Fibroblast of skin of abdomen (primary cell): Measurements from ENCODE around the gene AMN1. TPM values are rescaled to one million over a fixed set of nuclear protein-coding genes. Genes with fewer than 3 reads are reported as not detected.
"Not testable (repeated sequence)": the region's sequence is repeated elsewhere in the genome, so short reads cannot be mapped to it uniquely, and the experiment has no call there.

Experiments used
- DNase-seq: peaks from one replicate; pipeline ENCODE4 v3.0.0-alpha.2; 2013
- polyA plus RNA-seq, 2 experiments: library from polyadenylated mRNA; unstranded; fragments of 120-200 nt; gene quantifications; one replicate each; pipeline ENCODE4 v1.2.1, GENCODE V29; 2013; ENCODE audit not compliant: insufficient read length in 2 of 2

AMN1 gene
- 5.7 TPM for polyA plus RNA-seq (2013, experiment 1 of 2; ENCODE audit: insufficient read length)
- polyA plus RNA-seq (2013, experiment 2 of 2; ENCODE audit: insufficient read length) = 5.4 TPM

DNA sequence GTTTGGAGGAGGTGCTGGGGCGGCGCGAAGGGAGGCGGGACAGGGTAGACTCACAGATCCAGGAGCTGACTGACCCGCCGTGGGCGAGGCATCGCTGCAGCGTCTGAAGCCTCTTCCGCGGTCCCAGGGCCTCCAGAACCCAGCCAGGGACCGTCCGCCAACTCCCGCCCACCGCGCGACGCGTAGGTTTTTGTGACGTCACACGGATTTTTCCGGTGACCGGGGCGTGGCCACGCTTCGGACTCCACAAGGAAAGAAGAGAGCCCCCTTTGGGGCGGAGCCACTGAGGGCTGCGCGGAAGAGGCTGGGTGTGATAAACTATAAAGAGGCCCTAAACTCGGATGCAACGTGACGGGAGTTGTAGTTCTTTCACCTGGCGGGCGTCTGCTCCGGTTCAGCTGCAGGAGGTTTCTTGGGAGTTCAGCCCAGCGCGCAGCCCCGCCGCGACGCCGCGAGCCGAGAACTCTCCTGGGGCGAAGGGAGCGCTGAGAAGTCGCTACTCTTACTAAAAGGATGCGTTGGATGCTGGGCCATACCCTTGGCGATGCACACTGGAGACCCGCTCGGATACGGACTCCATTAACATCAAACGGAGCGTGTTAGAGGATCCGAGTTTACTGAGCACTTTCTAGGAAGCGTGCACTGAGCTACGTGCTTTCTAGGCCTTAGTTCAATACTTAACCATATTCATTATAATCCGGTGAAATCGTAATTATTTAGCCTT is at the start of gene AMN1:
Gene AMN1 (minus strand): TSS at position 105 of the 724 bp plus-strand sequence. CDS start 13 bp downstream, at position 92.
- DNase-seq = peak; percentile 99

DNA sequence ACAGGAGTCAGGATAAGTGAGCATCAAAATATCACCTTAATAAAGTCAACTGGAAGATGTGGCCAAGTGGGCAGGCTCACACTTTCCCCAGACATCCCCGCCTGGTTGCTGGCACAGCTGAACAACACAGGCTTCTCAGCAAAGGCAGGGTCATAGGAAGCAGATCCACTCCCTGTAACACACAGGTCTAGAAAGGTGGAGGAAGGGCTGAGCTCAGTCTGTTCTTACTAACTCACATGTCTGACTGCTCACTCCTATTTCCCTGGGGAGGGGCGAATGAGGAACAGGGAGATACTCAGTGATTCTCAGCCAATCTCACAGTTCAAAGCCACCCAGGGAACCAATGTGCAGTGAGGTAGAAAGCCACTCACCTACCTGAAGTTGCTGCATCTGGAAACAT is 45.0 kb upstream of the AMN1 start:
- no peak for DNase-seq

DNA sequence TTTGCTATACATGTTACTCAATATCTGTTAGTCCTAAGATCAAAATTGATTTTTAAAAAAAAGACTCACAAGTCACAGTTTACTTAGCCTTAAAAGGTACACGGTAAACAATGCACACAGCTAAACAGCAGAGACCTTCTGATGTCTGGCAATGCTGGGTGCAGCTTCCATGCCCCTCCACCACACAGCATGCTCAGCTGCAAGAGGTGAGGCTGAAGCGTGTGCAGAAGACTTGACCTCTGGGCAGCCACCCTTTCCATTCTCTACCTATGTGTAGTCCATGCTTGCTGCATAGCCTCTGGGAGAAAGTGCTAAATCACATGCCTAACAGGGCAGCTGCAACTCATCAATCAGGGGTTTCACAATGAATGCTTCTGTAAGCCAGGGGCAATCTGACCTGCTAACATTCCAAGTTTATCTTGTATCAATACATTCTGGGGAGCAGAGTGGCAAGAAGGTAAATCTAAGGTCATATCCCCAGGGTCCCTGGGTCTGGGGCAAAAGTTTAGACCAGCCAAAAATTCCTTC is 44.5 kb upstream of the AMN1 start:
- no peak for DNase-seq

DNA sequence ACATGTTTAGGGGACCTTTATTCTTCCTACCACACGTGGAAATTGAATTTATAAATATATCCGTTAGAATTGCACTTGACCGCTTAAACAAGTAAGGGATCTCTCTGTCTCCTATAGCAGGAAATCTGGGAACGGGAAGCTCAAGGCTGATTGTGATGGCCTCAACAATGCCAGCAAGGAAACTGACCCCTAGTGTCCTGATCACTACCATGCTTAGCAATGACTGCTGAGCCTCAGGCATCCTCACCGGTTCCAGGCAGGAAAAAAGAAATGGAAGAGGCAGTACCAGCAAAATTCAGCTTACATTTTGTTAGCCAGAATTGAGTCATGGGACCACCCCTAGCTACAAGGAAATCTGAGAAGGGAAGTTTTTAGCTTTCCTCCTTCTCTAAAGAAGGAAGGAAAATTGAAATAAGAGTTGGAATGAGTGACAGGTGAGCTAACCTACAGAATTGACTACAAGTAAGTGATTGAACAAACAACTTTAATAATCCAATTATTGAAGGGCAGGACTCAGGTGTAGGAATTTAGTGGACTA is 43.9 kb upstream of the AMN1 start:
- no peak for DNase-seq

DNA sequence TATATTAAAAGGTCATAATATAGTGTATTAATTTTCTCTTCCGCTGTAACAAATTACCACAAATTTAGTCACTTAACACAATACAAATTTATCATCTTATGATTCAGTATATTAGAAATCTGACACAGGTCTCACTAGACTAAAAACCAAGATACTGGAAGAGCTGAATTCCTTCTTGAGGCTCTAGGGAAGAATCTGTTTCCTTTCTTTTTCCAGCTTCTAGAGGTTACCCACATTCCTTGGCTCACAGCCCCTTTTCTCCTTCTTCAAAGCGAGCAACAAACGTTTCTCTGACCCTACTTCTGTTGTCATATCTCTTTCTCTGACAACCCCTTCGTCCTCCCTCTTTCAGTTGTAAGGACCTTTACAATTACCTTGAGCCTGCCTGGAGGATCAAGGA is 43.4 kb upstream of the AMN1 start:
- no peak for DNase-seq

DNA sequence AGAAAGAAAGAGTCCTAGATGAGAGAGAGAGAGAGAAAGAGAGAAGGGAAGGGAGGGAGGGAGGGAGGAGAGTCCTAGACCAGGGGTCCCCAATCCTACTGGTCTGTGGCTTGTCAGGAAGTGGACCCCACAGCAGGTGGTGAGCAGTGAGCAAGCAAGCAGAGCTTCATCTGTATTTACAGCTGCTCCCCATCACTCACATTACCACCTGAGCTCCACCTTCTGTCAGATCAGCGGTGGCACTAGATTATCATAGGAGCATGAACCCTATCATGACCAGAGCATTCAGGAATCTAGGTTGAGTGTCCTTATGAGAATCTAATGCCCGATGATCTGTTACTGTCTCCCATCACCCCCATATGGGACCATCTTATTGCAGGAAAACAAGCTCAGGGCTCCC is 39.2 kb upstream of the AMN1 start:
- DNase-seq = no peak

DNA sequence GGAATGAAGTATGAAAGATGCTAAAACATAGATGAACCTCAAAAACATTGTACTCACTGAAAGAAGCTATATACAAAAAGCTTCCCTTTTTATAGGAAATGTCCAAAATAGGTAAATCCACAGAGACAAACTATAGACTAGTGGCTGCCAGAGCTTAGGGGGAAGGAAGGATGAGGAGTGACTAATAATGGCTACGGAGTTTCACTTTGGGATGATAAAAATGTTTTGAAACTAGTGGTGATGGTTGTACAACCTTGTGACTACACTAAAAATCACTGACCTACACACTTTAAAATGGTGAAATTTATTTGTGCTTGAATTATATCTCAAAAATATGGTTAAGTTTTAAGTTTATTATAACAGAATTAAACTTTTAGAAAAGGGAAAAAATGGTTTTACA is 37.1 kb upstream of the AMN1 start:
- no peak for DNase-seq

DNA sequence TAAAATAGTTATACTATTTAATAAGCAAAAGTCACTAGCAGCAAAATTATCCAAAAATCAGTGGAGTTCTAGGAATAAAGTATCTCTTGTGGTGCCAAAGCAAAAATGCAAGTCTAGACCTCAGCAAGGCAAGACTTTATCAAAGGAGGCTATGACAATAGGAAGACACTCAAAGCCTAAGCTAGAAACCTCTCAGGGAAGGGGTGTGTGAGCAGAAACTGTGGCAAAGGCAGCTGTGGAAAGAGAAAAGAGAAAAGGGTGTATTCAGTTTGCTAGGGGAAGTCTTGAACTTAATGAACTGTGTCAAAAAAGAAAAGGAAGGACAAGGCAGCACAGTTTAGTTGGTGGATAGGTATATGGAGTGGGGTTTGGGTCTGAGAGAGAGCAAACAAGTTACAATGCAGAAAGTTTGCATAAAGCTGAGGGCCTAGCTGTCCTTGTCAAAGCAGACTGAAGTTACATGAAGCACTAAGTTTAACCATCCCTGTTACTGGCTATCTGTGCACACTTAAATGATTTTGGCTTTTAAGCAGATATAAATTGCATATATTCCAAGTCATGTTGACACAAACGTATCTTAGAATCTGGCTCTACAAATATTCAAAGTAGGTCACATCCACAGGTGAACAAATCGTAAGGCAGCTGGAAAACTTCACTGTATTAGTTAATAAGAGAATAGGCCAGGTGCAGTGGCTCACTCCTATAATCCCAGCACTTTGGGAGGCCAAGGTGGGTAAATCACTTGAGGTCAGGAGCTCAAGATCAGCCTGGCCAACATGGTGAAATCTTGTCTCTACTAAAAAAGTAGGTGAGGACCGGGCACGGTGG is 31.0 kb upstream of the AMN1 start:
- no peak for DNase-seq

DNA sequence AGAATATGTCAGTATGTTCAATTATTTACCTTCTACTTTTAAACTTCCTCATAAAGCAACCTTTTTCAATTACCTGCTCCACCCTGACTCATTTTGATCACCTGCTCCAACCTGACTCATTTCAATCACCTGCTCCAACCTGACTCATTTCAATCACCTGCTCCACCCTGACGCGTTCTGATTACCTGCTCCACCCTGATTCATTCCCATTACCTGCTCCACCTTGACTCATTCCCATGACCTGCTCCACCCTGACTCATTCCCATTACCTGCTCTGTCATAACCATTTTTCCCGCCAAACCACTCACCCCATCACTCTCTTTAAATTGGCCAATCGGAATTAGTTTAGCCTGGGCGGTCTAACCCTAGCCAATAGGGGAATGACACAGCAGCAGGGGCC is 29.5 kb upstream of the AMN1 start:
- not testable (repeated sequence) for DNase-seq

DNA sequence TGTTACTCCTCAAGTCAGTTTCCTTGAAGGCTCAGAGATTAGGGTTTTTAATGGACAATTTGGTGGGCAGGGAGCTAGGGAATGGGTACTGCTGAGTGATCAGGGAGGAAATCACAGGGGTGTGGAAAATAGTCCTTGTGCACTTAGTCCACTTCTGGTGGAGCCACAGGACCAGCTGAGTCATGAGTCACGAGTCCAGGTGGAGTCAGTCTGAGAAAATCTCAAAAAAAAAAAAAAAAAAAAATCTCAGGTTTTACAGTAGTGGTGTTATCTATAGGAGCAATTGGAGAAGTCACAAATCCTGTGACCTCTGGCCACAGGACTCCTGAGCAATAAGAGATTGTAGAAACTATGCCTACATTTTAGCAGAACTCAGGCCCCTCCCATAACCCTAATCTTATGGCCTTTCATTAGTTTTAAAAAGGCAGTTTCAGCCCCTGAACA is 28.2 kb upstream of the AMN1 start:
- no peak for DNase-seq

DNA sequence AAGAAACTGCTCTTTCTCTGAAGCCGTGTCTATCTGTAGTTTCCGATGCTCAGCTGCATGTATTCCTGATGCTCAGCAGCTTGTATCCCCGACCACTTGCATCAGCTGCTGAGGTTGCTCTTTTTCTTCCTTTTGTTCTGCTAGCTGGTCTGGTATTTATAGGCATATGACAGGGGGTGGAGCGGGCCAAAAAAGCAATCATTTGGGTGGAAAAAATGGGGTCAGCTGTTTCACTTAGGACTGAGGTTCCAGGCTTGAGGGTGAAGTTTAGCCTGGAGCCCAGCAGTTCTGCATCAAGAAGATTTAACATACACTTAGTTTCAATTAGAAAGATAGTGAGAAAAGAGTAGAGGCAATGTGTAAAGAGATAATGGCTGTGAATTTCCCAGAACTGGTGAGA is 23.6 kb upstream of the AMN1 start:
- no peak for DNase-seq

DNA sequence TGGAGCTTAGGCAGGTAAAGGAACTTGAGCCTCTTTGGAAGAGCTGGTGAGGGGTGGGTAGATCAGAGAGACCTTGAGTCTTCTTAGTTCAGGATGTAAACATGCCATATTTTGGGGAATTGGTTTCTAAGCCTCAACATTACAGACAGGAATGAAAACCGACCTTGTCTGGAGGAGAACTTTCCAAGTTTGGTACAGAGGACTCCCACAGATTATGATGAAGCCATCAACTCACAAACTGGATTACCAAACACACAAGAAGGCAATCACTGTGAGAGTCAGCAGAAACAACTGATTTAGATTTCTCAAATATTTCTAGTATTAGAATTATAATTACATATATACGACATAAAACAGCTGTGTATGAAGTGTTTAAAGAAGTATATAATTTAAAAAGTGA is 22.3 kb upstream of the AMN1 start:
- DNase-seq = no peak

DNA sequence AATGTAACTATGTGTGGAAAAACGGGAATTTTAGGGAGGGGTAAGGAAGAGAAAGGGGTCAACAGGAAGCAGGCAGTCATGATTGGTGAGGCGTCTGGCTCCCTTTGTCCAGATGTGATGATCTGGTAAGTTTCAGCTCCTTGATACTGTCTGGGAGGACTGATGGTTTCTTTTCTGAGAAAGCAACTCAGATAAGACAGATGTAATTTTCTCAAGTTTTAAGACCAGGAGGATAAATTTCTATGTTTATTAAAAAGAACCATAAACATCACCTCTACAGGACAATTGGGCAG is 21.9 kb upstream of the AMN1 start:
- no peak for DNase-seq

DNA sequence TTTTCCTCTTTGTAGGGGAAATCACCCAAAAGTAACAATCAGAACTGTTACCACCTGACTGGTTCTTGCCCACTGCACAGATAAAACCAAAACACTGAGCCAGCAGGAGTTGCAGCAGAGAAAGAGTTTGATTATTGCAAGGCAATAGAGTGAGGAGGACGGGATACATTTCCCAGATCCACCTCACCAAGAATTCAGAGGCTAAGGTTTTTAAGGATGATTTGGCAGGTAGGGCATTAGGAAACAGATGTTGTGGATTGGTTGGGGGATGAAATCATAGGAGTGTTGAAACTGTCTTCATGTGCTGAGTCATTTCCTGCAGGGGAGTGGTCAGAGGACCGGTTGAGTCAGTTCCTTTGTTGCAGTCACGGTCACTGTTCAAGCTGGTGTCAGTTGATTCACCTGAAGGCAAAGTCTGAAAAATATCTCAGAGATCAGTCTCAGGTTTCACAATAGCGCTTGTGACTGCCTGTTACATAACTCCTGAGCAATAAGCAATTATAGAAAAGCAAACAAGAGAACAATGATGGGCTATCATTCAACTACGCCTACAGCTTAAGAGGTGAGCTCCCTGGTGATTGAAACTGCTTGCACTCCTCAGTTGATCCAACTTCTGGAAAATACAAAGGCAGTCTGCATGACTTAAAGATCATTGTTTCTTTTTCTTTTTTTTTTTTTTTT is 20.3 kb upstream of the AMN1 start:
- DNase-seq = peak; percentile 93

DNA sequence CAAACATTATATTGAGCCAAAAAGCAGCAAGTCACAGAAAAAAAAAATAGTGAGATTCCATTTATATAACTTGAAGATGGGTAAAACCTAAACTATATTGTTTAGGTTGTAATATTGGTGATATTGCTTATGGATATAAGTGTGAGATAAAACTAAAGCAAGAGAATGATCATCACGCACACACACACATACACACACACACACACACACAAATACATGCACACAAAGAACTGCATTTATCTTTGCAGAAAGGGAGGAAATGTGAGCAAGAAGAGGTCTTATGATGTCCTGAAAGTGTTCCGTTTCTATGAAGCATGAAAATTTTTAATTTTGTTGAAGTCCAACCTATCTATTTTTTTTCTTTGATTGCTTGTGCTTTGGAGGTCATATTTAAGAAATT is 16.4 kb upstream of the AMN1 start:
- no peak for DNase-seq

DNA sequence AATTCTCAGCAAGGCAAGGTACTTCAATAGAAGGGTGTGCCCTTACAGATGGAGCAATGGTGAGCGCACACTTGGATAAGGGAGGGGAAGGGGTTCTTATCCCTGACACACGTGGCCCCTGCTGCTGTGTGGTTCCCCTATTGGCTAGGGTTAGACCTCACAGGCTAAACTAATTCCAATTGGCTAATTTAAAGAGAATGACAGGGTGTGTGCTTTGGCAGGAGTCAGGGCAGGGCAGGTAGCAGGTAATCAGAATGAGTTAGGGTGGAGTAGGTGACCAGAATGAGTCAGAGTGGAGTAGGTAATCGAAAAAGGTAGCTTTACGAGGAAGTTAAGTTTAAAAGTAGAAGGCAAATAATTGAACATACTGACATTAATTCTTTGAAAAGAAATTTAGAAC is 15.5 kb upstream of the AMN1 start:
- DNase-seq = not testable (repeated sequence)

DNA sequence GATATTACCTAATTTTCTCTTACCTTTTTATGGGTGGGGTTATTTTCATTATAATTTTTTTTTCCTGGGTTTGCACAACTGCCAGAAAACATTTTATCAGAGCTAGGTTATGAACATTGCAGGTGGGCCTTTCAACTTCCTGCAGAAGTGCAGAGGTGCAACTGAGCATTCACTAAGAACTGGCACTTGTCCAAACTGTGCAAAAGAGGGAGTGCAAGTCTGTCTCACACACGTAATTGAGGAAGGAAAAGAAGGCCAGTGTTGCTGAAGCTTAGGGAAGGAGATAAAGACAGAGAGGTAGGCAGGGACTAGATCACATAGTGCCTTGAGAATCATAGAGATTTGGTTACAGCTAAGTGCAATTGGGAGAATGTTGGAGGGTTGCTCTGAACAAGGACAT is 14.1 kb upstream of the AMN1 start:
- DNase-seq = no peak

DNA sequence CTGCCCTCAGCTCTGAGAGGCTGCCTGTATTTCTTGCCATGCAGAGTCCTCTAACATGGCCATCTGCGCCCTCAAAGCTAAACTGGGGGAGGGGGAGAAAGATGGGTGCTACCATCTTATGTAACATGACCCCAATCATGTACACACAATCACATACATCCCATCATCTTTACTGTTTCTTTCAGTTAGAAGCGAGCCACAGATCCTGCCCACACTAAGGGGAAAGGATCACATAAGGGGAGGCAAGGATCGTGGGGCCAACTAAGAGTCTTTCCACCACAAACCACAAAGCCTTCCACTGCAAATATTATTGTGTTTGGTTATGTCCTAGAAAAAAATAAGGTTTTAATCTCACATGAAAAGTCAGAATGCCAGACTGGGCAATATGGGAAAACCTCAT is 11.8 kb upstream of the AMN1 start:
- DNase-seq = no peak

DNA sequence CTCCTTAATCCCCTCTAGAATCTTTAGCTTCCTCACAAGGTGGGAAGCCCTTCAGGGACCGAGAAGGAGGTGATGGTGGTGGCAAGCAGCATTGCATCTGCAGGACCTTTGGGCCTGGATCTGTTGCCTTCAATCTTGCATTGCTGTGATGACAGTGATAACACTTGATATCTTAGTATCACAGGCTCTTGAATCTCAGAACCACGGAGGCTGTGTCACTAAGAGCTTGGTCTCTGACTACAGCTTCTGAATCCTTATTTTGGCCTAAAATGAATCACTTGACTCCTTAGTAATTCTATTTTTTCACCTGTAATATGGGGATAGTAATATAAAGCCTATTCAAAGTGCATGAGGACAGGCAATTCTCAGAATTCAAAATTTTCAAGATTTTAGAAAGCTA is 8.9 kb upstream of the AMN1 start:
- no peak for DNase-seq

DNA sequence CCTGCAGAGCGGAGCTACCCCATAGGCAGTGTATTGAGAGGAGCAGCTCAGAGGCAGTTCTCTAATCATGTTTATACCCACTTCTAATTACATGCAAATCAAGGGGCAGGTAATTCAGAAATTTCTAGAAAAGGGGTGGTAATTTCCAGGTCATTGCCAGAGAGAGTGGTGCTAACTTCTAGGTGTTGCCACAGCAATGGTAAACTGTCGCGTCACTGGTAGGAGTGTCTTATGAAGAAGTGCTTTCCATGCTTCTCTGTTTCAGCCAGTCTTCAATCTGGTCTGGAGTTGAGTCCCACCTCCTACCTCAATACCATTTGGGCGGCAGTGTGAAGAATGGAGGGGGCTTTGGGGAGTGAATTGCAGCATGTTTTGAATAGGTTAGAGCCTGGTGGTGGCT is 8.5 kb upstream of the AMN1 start:
- no peak for DNase-seq

DNA sequence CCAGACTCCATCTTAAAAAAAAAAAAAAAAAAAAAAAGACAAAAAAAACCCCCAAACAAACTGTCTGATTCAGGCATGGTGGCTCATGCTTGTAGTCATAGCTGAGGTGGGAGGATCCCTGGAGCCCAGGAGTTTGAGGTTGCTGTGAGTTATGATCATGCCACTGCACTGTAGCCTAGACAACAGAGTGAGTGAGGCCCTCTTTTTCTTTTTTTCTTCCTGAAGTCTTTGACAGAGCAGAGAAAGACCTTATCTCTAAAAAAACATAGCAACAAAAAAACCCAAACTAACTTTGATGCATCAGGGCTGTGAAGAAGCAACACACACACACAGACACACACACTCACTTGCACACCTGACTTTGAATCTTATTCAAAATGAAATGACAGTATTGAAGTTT is 7.7 kb upstream of the AMN1 start:
- DNase-seq = peak; percentile 88

DNA sequence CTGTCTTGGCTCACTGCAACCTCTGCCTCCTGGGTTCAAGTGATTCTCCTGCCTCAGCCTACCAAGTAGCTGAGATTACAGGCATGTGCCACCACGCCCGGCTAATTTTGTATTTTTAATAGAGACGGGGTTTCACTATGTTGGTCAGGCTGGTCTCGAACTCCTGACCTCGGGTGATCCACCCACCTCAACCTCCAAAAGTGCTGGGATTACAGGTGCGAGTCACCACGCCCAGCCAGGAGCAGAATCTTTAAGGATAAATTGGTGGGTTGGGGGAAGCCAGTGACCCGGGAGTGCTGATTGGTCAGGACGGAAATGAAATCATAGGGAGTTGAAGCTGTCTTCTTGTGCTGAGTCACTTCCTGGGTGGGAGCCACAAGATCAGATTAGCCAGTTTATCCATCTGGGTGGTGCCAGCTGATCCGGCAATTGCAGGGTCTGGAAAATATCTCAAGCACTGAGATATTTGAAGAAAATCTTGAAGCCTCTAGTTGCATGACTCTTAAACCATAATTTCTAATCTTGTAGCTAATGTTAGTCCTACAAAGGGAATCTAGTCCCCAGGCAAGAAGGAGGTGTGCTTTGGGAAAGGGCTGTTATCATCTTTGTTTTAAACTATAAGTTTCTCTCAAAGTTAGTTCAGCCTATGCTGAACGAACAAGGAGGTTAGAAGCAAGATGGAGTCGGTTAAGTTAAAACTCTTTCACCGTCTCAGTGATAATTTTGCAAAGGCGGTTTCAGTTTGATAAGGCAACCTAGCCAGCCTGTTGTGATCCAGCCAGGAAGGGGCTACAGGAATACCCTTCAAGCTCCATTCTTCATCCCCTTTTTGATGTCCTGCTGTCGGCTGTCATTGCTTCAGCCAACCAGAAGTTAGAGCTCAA is 5.0 kb upstream of the AMN1 start:
- peak; percentile 44 for DNase-seq
